NB4 (cell line): ENCODE measurements around the gene ATXN7.

Experiments
- CTCF ChIP-seq: IDR thresholded peaks from one replicate; pipeline ENCODE4 v1.5.1; 2012; ENCODE audit warnings: low read depth, low read length
- MAX ChIP-seq: IDR thresholded peaks from 2 replicates; pipeline ENCODE4 v1.6.1; 2011; ENCODE audit warnings: low read depth, low read length
- POLR2A ChIP-seq: IDR thresholded peaks from 2 replicates; pipeline ENCODE4 v1.6.1; 2011; ENCODE audit warnings: mild to moderate bottlenecking; ENCODE audit not compliant: insufficient read length; ENCODE audit errors: extremely low read depth

GRCh38 chr3:63855333-63855940, 8.2 kb upstream of the ATXN7 start:
- TF ChIP-seq CTCF: no peak
- no peak for TF ChIP-seq POLR2A
- no peak for TF ChIP-seq MAX
